Measurements from ENCODE around the gene PAX8.

PAX8 gene

GRCh38 chr2:113181258-113182051 lies 97.3 kb downstream of the PAX8 start:
- TF ChIP-seq GATA2 (IDR thresholded peaks at IDR 0.05; ENCODE audit: low read depth, low read length) (no peak), GATA3 (IDR thresholded peaks at IDR 0.05; ENCODE audit: low read depth, low read length) (no peak)

- TF ChIP-seq GATA3 (IDR thresholded peaks at IDR 0.05; ENCODE audit: low read depth, low read length) = no peak
- no peak for TF ChIP-seq GATA2 (IDR thresholded peaks at IDR 0.05; ENCODE audit: low read depth, low read length)
Measured at GRCh38 chr2:113180131-113180946, 98.4 kb downstream of the PAX8 start.

DNA sequence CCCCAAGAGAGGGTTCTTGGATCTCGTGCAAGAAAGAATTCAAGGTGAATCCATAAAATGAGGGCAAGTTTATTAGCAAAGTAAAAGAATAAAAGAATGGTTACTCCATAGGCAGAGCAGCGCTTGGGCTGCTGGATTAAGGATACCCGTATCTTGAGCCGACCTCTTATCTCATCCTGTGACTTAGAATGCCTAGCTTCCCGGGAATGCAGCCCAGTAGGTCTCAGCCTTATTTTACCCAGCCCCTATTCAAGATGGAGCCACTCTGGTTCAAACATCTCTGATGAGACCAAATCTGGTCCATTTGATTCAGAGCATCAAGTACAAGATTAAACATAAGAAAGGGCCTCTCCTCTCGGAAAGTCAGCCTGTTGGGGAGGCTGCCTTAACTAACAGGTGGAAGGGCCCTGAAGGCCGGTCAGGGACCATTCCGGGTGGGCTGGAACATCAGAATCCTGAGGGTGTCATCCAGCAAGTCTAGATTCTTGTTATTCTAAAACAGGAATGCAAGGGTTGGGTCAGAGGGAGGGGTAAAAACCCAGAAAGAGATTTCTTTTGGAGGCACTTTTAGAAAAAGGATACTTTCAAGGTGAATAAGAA lies 99.2 kb downstream of the PAX8 start:
- TF ChIP-seq GATA3 (IDR thresholded peaks at IDR 0.05; ENCODE audit: low read depth, low read length) (no peak), GATA2 (IDR thresholded peaks at IDR 0.05; ENCODE audit: low read depth, low read length) (no peak)

DNA sequence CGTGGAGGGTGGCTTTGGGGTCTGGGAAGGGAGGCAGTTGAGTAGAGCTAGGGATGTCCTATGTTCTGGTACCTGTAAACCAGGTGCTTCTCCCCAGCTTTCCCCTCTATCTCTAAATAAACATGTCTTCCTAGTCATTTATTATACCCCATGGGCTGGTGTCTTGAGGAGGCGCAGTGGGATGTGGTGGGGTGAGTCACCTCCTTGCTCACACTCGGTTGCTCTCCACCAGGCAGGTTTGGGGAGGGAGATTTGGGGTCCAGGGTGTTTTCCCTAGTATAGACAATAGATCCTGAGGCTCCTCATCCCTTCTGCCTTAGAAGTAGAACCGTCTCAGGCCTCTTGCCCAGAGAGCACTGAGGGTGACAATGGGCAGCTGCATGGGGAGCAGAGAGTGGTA lies 99.8 kb downstream of the PAX8 start:
- no peak for TF ChIP-seq GATA3 (IDR thresholded peaks at IDR 0.05; ENCODE audit: low read depth, low read length)
- TF ChIP-seq GATA2 (IDR thresholded peaks at IDR 0.05; ENCODE audit: low read depth, low read length) = no peak

DNA sequence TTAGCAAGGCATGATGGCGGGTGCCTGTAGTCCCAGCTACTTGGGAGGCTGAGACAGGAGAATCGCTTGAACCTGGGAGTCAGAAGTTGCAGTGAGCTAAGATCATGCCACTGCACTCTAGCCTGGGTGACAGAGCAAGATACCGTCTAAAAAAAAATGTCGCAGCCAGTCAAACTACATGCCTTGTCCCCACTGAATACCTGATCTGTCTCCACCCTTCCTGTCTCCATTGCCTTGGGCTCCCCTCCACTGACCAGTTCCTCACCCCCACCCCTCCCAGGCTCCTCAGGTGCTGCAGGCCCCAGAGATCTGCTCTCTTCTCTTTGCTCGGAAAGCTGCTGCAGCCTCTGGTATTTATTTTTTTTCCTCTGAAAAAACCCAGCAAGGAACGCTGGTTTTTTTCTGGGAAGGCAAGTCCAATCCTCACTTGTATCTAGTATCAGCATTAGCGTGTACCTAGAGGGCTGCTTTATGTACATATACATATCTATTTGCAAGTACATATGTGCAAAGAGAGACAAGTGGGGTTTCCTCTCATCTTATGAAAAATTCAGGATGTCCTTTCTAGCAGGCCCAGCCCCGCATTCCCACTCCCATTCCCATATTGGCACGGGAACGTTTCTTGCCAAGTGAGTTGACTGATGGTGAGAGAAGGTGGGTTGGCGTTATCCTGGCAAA lies 100.5 kb downstream of the PAX8 start:
- TF ChIP-seq GATA2 (IDR thresholded peaks at IDR 0.05; ENCODE audit: low read depth, low read length) (no peak), GATA3 (IDR thresholded peaks at IDR 0.05; ENCODE audit: low read depth, low read length) (no peak)

GRCh38 chr2:113176696-113177355 lies 101.9 kb downstream of the PAX8 start:
- no peak for TF ChIP-seq GATA3 (IDR thresholded peaks at IDR 0.05; ENCODE audit: low read depth, low read length)
- no peak for TF ChIP-seq GATA2 (IDR thresholded peaks at IDR 0.05; ENCODE audit: low read depth, low read length)

DNA sequence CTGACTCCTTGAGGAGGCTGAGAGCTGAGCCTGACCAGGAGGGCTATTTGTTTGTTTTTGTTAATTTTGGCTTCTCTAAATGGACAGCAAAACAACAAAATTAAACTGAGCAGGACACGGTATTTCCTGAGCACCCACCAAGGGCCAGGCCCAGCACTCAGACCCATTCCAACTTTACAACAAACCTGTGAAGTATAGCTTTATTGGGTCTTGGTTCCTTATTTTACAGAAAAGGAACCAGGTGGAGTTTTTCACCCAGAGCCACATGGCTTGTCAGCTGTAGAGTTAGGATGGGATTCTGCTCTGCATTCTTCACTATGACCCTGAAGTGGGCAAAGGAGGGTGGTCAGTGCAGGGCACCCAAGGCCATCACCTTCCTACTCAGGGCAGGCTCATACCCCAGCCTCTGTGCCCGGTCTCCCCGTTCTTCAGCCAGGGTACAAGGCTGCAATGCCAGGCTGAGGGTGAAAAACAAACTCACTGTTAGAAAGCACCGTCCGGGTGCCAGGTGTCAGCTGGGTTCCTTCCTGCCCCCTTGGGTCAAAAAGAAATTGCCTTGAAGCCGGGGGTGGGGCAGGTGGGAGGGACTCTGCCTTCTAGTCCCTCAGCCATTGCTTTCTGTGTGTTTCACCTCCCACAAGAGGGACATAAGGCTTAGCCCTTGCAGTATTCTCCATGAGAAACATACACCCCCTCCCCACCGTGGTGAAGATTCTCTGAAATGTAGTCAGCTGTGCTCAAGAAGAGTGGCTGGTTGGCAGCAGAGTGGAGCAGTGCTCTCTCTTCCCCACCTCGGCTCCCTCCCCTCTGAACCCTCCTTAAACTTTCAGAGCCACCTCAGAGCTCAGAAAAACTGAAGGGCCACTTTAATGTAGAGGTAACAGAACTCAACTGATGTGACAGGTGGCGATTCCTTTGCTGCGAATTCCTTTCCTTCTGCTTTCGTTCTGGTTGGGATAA lies 102.7 kb downstream of the PAX8 start:
- TF ChIP-seq GATA3 (IDR thresholded peaks at IDR 0.05; ENCODE audit: low read depth, low read length) (no peak), GATA2 (IDR thresholded peaks at IDR 0.05; ENCODE audit: low read depth, low read length) (no peak)

DNA sequence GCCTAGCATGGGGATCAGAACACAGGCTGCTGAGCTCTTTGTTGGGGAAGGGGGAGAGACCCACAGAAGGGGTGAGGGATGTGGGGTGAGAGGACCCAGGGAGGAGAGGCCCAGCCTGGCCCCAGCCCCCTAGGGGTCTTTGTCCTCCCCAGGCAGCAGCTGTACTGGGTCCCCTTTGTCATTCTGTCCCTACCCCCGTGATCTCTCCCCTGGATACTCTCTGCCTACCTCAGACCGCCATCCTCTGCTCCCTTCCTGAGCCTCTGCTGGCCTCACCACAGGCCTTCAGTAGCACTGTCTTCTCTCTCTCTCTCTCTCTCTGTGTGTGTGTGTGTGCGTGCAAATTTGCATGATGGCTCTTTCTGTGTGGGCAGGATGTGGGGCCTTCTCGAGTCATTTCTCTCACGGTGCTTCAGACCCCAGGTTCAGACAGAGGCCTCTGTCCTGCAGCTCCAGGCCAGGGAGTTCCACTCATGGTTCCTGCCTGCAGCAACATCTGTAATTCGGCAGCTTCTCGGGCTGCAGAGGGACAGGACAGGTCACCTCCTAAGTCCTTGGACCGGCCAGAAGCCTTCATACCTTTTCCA lies 103.6 kb downstream of the PAX8 start:
- TF ChIP-seq GATA2 (IDR thresholded peaks at IDR 0.05; ENCODE audit: low read depth, low read length) (no peak), GATA3 (IDR thresholded peaks at IDR 0.05; ENCODE audit: low read depth, low read length) (no peak)

DNA sequence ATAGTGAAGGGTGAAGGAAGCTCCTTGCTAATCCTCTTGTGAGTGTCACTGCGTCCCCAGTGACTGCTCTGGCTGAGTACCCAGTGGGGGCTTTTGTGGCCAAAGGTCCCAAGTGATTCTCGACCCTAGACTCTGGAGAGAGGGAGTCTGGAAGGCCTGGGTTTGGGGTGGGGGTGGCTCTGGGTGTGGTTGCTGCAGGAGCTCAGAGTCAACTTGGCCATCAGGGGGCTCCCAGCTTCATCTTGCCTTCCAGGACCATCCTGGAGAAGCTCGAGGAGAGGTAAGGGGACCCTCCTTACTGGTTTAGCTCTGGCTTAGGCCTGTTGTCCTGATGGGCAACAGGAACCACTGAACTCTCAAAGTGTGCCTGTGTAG lies 104.4 kb downstream of the PAX8 start:
- no peak for TF ChIP-seq GATA2 (IDR thresholded peaks at IDR 0.05; ENCODE audit: low read depth, low read length)
- no peak for TF ChIP-seq GATA3 (IDR thresholded peaks at IDR 0.05; ENCODE audit: low read depth, low read length)

GRCh38 chr2:113173542-113174375 lies 105.0 kb downstream of the PAX8 start, which contains the start of gene PSD4:
TSS of gene PSD4 (plus strand) at chr2:113173971. CDS start at chr2:113182457, 8,486 bp downstream.
- no peak for TF ChIP-seq GATA3 (IDR thresholded peaks at IDR 0.05; ENCODE audit: low read depth, low read length)
- no peak for TF ChIP-seq GATA2 (IDR thresholded peaks at IDR 0.05; ENCODE audit: low read depth, low read length)
